AG09309 (cell line): ENCODE results near the gene SMG6.

Source experiments
- DNase-seq: peaks from one replicate; pipeline ENCODE4 v3.0.0-alpha.2; 2010; ENCODE audit warnings: low read depth
- H3K4me3 ChIP-seq: 2 replicates; pipeline ENCODE4 v1.5.1; 2011; ENCODE audit warnings: mild to moderate bottlenecking, low read depth, low read length, moderate library complexity; ENCODE audit not compliant: control insufficient read depth
- CTCF ChIP-seq: IDR thresholded peaks from 2 replicates; pipeline ENCODE4 v1.5.1; 2011; ENCODE audit warnings: mild to moderate bottlenecking, low read depth, low read length, inconsistent platforms; ENCODE audit not compliant: insufficient read depth, control insufficient read depth; ENCODE audit errors: missing control alignments

Gene SMG6

GRCh38 chr17:2040942-2041560, 262.5 kb downstream of the SMG6 start:
- peak overlapping the region; percentile 82 for H3K4me3 ChIP-seq
- no peak for DNase-seq
- no peak for TF ChIP-seq CTCF

GRCh38 chr17:2040219-2040827, 263.3 kb downstream of the SMG6 start:
- H3K4me3 ChIP-seq = no peak overlapping the region
- no peak for DNase-seq
- no peak for TF ChIP-seq CTCF

- no peak for DNase-seq
- no peak for TF ChIP-seq CTCF
- H3K4me3 ChIP-seq = no peak overlapping the region
These were observed 266.4 kb downstream of the SMG6 start for GRCh38 chr17:2037155-2037554.

GRCh38 chr17:2035541-2036488, 267.8 kb downstream of the SMG6 start:
- H3K4me3 ChIP-seq = no peak overlapping the region; the same call in 1 of the 2 replicates
- DNase-seq = no peak
- no peak for TF ChIP-seq CTCF

- peak; percentile 78 for DNase-seq
- no peak for TF ChIP-seq CTCF
- H3K4me3 ChIP-seq = peak overlapping the region; percentile 13
These were observed 268.6 kb downstream of the SMG6 start for GRCh38 chr17:2034806-2035540.

- no peak for TF ChIP-seq CTCF
- no peak for DNase-seq
- H3K4me3 ChIP-seq = no peak overlapping the region
These were observed 269.4 kb downstream of the SMG6 start for GRCh38 chr17:2034157-2034556.
